HG03571 (cell line): ENCODE data around the gene SMTNL2.
"Not testable (repeated sequence)": the region's sequence is repeated elsewhere in the genome, so short reads cannot be mapped to it uniquely, and the experiment has no call there.

Experiments
- ATAC-seq: cut with Tn5 transposase; IDR thresholded peaks from one replicate; pipeline ENCODE4 v1.9.1; 2021; ENCODE audit not compliant: unreplicated experiment

Gene SMTNL2

GRCh38 chr17:4631431-4631830, 47.1 kb downstream of the SMTNL2 start:
- no peak for ATAC-seq

GRCh38 chr17:4631836-4632580, 47.7 kb downstream of the SMTNL2 start:
- no peak for ATAC-seq

GRCh38 chr17:4632581-4632920, 48.2 kb downstream of the SMTNL2 start:
- no peak for ATAC-seq

- ATAC-seq: no peak
Measured at GRCh38 chr17:4633643-4634042, 49.3 kb downstream of the SMTNL2 start.

GRCh38 chr17:4634976-4635375, 50.6 kb downstream of the SMTNL2 start:
- ATAC-seq: no peak

- ATAC-seq: no peak
Measured at GRCh38 chr17:4635823-4636375, 51.6 kb downstream of the SMTNL2 start.

GRCh38 chr17:4636474-4637100, 52.3 kb downstream of the SMTNL2 start:
- no peak for ATAC-seq

GRCh38 chr17:4638766-4639165, 54.4 kb downstream of the SMTNL2 start:
- ATAC-seq: not testable (repeated sequence)

GRCh38 chr17:4639301-4640059, 55.2 kb downstream of the SMTNL2 start:
- not testable (repeated sequence) for ATAC-seq

GRCh38 chr17:4640569-4641188, 56.4 kb downstream of the SMTNL2 start:
- not testable (repeated sequence) for ATAC-seq

- ATAC-seq: no peak
Measured at GRCh38 chr17:4641297-4642195, 57.2 kb downstream of the SMTNL2 start, which contains the start of gene ALOX15. ALOX15 (minus strand) TSS chr17:4641678; CDS start chr17:4641651, 27 bp downstream.

- no peak for ATAC-seq
Measured at GRCh38 chr17:4642286-4642685, 58.0 kb downstream of the SMTNL2 start.

GRCh38 chr17:4643676-4644075, 59.3 kb downstream of the SMTNL2 start:
- ATAC-seq: no peak

- no peak for ATAC-seq
Measured at GRCh38 chr17:4645642-4646041, 61.3 kb downstream of the SMTNL2 start.

GRCh38 chr17:4648741-4649140, 64.4 kb downstream of the SMTNL2 start:
- no peak for ATAC-seq

GRCh38 chr17:4652997-4653396, 68.7 kb downstream of the SMTNL2 start:
- no peak for ATAC-seq

- not testable (repeated sequence) for ATAC-seq
Measured at GRCh38 chr17:4655933-4656332, 71.6 kb downstream of the SMTNL2 start.

- no peak for ATAC-seq
Measured at GRCh38 chr17:4657678-4658077, 73.3 kb downstream of the SMTNL2 start.
